ENCODE data around the gene NDUFV2.
"Not testable (repeated sequence)": the region's sequence is repeated elsewhere in the genome, so short reads cannot be mapped to it uniquely, and the experiment has no call there.

Gene NDUFV2

GRCh38 chr18:9102508-9103375 lies at the start of gene NDUFV2:
NDUFV2 (plus strand) TSS chr18:9102699; CDS start chr18:9102744, 45 bp downstream.
- DNase-seq (ENCODE audit: low spot score) (peak; percentile 73), FAIRE-seq (no peak)

GRCh38 chr18:9053814-9054213 lies 48.7 kb upstream of the NDUFV2 start:
- FAIRE-seq, result no peak
- DNase-seq (ENCODE audit: low spot score), result no peak

- peak; percentile 80 for FAIRE-seq
- DNase-seq (ENCODE audit: low spot score), result peak; percentile 58
Measured at GRCh38 chr18:9055185-9055584, 47.3 kb upstream of the NDUFV2 start.

GRCh38 chr18:9055626-9056025 lies 46.9 kb upstream of the NDUFV2 start:
- DNase-seq (ENCODE audit: low spot score) (no peak), FAIRE-seq (no peak)

GRCh38 chr18:9057646-9058045 lies 44.9 kb upstream of the NDUFV2 start:
- DNase-seq (ENCODE audit: low spot score) (no peak), FAIRE-seq (no peak)

GRCh38 chr18:9058406-9058805 lies 44.1 kb upstream of the NDUFV2 start:
- no peak for DNase-seq (ENCODE audit: low spot score)
- FAIRE-seq, result no peak

GRCh38 chr18:9062418-9062751 lies 40.1 kb upstream of the NDUFV2 start:
- DNase-seq (ENCODE audit: low spot score), result no peak
- no peak for FAIRE-seq

GRCh38 chr18:9065864-9066263 lies 36.6 kb upstream of the NDUFV2 start:
- DNase-seq (ENCODE audit: low spot score) (no peak), FAIRE-seq (no peak)

- FAIRE-seq (no peak), DNase-seq (ENCODE audit: low spot score) (no peak)
Measured at GRCh38 chr18:9066358-9066757, 36.1 kb upstream of the NDUFV2 start.

- DNase-seq (ENCODE audit: low spot score), result no peak
- no peak for FAIRE-seq
Measured at GRCh38 chr18:9066817-9067306, 35.6 kb upstream of the NDUFV2 start.

- FAIRE-seq, result no peak
- no peak for DNase-seq (ENCODE audit: low spot score)
Measured at GRCh38 chr18:9067823-9068222, 34.7 kb upstream of the NDUFV2 start.

- DNase-seq (ENCODE audit: low spot score), result no peak
- FAIRE-seq, result no peak
Measured at GRCh38 chr18:9068346-9068745, 34.2 kb upstream of the NDUFV2 start.

- FAIRE-seq (no peak), DNase-seq (ENCODE audit: low spot score) (no peak)
Measured at GRCh38 chr18:9069601-9070000, 32.9 kb upstream of the NDUFV2 start.

- FAIRE-seq, result no peak
- no peak for DNase-seq (ENCODE audit: low spot score)
Measured at GRCh38 chr18:9070212-9070611, 32.3 kb upstream of the NDUFV2 start.

- FAIRE-seq, result no peak
- no peak for DNase-seq (ENCODE audit: low spot score)
Measured at GRCh38 chr18:9079818-9080528, 22.5 kb upstream of the NDUFV2 start.

GRCh38 chr18:9081940-9082339 lies 20.6 kb upstream of the NDUFV2 start:
- no peak for FAIRE-seq
- no peak for DNase-seq (ENCODE audit: low spot score)

- FAIRE-seq (no peak), DNase-seq (ENCODE audit: low spot score) (no peak)
Measured at GRCh38 chr18:9082711-9083510, 19.6 kb upstream of the NDUFV2 start.

- DNase-seq (ENCODE audit: low spot score), result no peak
- no peak for FAIRE-seq
Measured at GRCh38 chr18:9086015-9086414, 16.5 kb upstream of the NDUFV2 start.

- DNase-seq (ENCODE audit: low spot score), result no peak
- FAIRE-seq, result no peak
Measured at GRCh38 chr18:9086624-9087023, 15.9 kb upstream of the NDUFV2 start.

GRCh38 chr18:9087144-9087543 lies 15.4 kb upstream of the NDUFV2 start:
- DNase-seq (ENCODE audit: low spot score), result no peak

GRCh38 chr18:9088252-9088651 lies 14.2 kb upstream of the NDUFV2 start:
- no peak for FAIRE-seq
- no peak for DNase-seq (ENCODE audit: low spot score)

More at GRCh38 chr18:9087144-9087543, 15.4 kb upstream of the NDUFV2 start:
- FAIRE-seq, result no peak

- not testable (repeated sequence) for DNase-seq (ENCODE audit: low spot score); FAIRE-seq
Measured at GRCh38 chr18:9088727-9089126, 13.8 kb upstream of the NDUFV2 start.
